ENCODE results near the gene IDH3A.

The IDH3A gene

GRCh38 chr15:78105476-78106241 lies 43.5 kb upstream of the IDH3A start:
- DNase-seq (ENCODE audit: insufficient read length, low spot score) (no peak), FAIRE-seq (peak; percentile 69)

GRCh38 chr15:78107471-78107870 lies 41.7 kb upstream of the IDH3A start:
- FAIRE-seq = no peak
- TF ChIP-seq PAX5 (IDR thresholded peaks at IDR 0.05; ENCODE audit: insufficient read depth, low read length, severe bottlenecking) = no peak
- no peak for TF ChIP-seq SPI1 (IDR thresholded peaks at IDR 0.05; ENCODE audit: low read depth, low read length)
- TF ChIP-seq POU2F2 (IDR thresholded peaks at IDR 0.05; ENCODE audit: low read depth, low read length) = no peak
- no peak for TF ChIP-seq POLR2A (IDR thresholded peaks at IDR 0.05; ENCODE audit: low read depth, low read length)
- TF ChIP-seq POLR2AphosphoS5 (IDR thresholded peaks at IDR 0.05; ENCODE audit: low read depth, low read length) = no peak
- no peak for TF ChIP-seq TAF1 (IDR thresholded peaks at IDR 0.05; ENCODE audit: low read depth, low read length)
- DNase-seq (ENCODE audit: insufficient read length, low spot score) = no peak

More at GRCh38 chr15:78105476-78106241, 43.5 kb upstream of the IDH3A start:
- TF ChIP-seq POLR2A (IDR thresholded peaks at IDR 0.05; ENCODE audit: low read depth, low read length) (no peak), TAF1 (IDR thresholded peaks at IDR 0.05; ENCODE audit: low read depth, low read length) (no peak), POLR2AphosphoS5 (IDR thresholded peaks at IDR 0.05; ENCODE audit: low read depth, low read length) (no peak), SPI1 (IDR thresholded peaks at IDR 0.05; ENCODE audit: low read depth, low read length) (no peak), POU2F2 (IDR thresholded peaks at IDR 0.05; ENCODE audit: low read depth, low read length) (no peak), PAX5 (IDR thresholded peaks at IDR 0.05; ENCODE audit: insufficient read depth, low read length, severe bottlenecking) (no peak)

DNA sequence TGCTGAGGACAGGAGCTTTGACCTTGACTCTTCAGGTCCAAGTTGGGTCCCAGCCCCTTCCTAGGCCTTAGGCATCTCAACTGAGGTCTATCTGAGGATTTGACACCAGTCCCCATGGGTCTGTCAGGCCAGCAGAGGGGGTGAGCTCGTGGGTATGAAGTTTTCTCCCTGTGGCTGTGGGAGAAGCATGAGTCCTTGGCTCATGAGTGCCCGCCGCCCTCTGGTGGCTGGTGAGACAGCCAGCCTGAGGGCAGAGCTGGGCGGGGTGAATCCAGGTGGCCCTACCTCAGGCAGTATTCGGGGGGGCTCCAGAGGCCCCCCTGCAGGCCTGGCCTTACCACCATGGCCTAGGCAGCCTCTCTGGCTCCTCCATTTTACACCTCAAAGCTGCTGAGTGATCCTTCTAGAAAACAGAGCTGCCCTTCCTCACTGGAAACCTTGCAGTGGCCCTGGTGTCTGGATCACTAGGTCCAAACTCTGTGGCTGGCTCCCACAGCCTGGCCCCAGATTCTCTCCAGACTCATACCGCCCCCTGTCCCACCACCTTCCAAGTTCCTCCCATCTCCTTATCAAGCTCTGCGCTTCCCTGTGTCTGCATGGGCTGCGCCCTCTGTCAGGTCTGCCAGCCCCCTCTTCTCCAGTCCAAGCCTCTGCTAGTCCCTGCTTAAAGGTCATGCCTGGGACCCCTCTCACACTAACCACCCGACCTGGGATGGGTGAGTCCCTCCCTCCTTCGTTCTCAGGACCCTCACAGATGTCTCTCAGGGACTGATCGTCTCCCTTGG lies 40.7 kb upstream of the IDH3A start:
- peak; percentile 86 for FAIRE-seq
- TF ChIP-seq PAX5 (IDR thresholded peaks at IDR 0.05; ENCODE audit: insufficient read depth, low read length, severe bottlenecking) (no peak), POLR2A (IDR thresholded peaks at IDR 0.05; ENCODE audit: low read depth, low read length) (no peak), POU2F2 (IDR thresholded peaks at IDR 0.05; ENCODE audit: low read depth, low read length) (no peak), SPI1 (IDR thresholded peaks at IDR 0.05; ENCODE audit: low read depth, low read length) (no peak), TAF1 (IDR thresholded peaks at IDR 0.05; ENCODE audit: low read depth, low read length) (no peak), POLR2AphosphoS5 (IDR thresholded peaks at IDR 0.05; ENCODE audit: low read depth, low read length) (no peak)
- peak; percentile 66 for DNase-seq (ENCODE audit: insufficient read length, low spot score)

DNA sequence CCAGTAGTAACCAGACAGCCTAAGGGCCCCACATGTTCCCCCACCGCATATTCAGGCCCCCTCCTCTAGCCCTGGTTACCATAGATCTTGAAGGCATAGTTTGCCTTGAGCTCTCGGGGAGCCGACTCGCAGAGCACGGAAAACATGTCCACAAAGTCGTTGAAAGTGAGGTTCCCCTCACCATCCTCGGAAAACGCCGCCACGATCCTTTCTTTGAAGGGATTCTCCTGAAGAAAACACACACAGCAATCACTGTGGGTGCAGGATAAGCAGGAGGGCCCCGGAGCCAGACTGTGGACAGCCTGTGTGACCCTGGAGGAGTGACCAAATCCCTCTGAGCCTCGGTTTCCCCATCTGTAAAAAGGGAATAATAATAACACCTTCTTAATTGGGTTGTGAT lies 40.0 kb upstream of the IDH3A start:
- DNase-seq (ENCODE audit: insufficient read length, low spot score) = no peak
- no peak for FAIRE-seq
- no peak for TF ChIP-seq PAX5 (IDR thresholded peaks at IDR 0.05; ENCODE audit: insufficient read depth, low read length, severe bottlenecking)
- TF ChIP-seq POU2F2 (IDR thresholded peaks at IDR 0.05; ENCODE audit: low read depth, low read length) = no peak
- no peak for TF ChIP-seq POLR2A (IDR thresholded peaks at IDR 0.05; ENCODE audit: low read depth, low read length)
- TF ChIP-seq POLR2AphosphoS5 (IDR thresholded peaks at IDR 0.05; ENCODE audit: low read depth, low read length) = no peak
- TF ChIP-seq TAF1 (IDR thresholded peaks at IDR 0.05; ENCODE audit: low read depth, low read length) = no peak
- TF ChIP-seq SPI1 (IDR thresholded peaks at IDR 0.05; ENCODE audit: low read depth, low read length) = no peak

DNA sequence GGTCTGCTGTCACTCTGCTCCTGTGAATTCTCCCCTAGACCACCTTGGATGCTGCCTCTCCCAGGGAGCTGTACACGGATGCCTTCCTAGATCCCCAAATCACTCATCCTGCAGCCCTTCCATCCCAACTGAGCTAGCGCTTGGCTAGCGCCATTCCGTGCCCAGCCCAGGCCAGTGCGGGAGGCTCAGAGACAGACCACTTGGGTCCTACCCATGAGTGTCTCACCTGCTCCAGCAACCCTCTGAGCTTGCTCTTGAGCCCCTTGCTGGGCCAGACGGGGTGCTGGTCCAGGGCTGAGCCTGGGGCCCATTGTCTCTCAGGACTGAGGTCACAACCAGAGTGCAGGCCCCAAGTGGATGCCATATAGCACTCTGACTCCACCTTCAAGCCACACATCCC lies 39.1 kb upstream of the IDH3A start:
- FAIRE-seq (no peak), DNase-seq (ENCODE audit: insufficient read length, low spot score) (no peak)
- TF ChIP-seq SPI1 (IDR thresholded peaks at IDR 0.05; ENCODE audit: low read depth, low read length) = no peak
- TF ChIP-seq POLR2A (IDR thresholded peaks at IDR 0.05; ENCODE audit: low read depth, low read length) = no peak
- no peak for TF ChIP-seq PAX5 (IDR thresholded peaks at IDR 0.05; ENCODE audit: insufficient read depth, low read length, severe bottlenecking)
- no peak for TF ChIP-seq TAF1 (IDR thresholded peaks at IDR 0.05; ENCODE audit: low read depth, low read length)
- TF ChIP-seq POU2F2 (IDR thresholded peaks at IDR 0.05; ENCODE audit: low read depth, low read length) = no peak
- TF ChIP-seq POLR2AphosphoS5 (IDR thresholded peaks at IDR 0.05; ENCODE audit: low read depth, low read length) = no peak

- no peak for DNase-seq (ENCODE audit: insufficient read length, low spot score)
- TF ChIP-seq POLR2AphosphoS5 (IDR thresholded peaks at IDR 0.05; ENCODE audit: low read depth, low read length) = no peak
- no peak for TF ChIP-seq POU2F2 (IDR thresholded peaks at IDR 0.05; ENCODE audit: low read depth, low read length)
- no peak for TF ChIP-seq PAX5 (IDR thresholded peaks at IDR 0.05; ENCODE audit: insufficient read depth, low read length, severe bottlenecking)
- TF ChIP-seq POLR2A (IDR thresholded peaks at IDR 0.05; ENCODE audit: low read depth, low read length) = no peak
- no peak for TF ChIP-seq SPI1 (IDR thresholded peaks at IDR 0.05; ENCODE audit: low read depth, low read length)
- no peak for TF ChIP-seq TAF1 (IDR thresholded peaks at IDR 0.05; ENCODE audit: low read depth, low read length)
- no peak for FAIRE-seq
Observed at GRCh38 chr15:78110916-78111475, 38.2 kb upstream of the IDH3A start.

DNA sequence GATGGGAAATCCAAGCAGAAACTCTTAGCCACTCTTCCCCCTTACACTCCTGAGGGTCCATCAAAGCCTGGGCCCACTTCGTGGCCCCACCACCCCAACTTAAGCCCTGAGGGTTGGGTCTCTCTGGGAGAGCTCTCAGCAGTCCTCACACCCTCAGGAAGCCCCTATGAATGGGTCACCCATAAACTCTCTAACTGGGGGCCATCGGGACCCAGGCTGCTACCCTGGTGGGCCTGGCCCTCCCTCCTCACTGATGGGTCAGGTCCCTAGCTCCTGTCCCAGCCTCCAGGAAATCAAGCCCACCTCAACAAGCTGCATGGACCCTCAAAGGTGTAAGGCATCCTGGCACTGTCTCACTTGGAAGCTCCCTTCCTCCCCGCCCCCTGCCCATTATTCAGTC lies 37.4 kb upstream of the IDH3A start:
- DNase-seq (ENCODE audit: insufficient read length, low spot score) = no peak
- no peak for FAIRE-seq
- TF ChIP-seq POLR2AphosphoS5 (IDR thresholded peaks at IDR 0.05; ENCODE audit: low read depth, low read length) (no peak), POU2F2 (IDR thresholded peaks at IDR 0.05; ENCODE audit: low read depth, low read length) (no peak), POLR2A (IDR thresholded peaks at IDR 0.05; ENCODE audit: low read depth, low read length) (no peak), TAF1 (IDR thresholded peaks at IDR 0.05; ENCODE audit: low read depth, low read length) (no peak), PAX5 (IDR thresholded peaks at IDR 0.05; ENCODE audit: insufficient read depth, low read length, severe bottlenecking) (no peak), SPI1 (IDR thresholded peaks at IDR 0.05; ENCODE audit: low read depth, low read length) (no peak)

DNA sequence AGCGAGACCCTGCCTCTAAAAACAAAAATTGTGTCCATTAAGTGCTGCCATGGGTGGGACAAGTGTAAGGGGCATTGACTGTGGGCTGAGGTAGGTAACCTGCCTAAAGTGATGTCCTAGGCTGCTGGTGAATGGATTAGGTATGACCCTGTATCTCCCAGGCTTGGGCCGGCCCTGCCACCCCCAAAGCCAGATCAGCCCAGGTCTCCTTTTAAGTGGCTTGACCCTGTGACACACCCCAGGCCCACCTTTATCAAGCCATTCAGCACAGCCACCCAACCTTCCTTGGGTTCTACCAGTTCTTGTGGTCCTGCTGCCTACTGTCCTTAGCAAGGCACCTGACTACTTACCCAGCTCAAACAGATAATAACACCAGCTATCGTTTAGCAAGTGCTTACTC lies 36.6 kb upstream of the IDH3A start:
- no peak for TF ChIP-seq POU2F2 (IDR thresholded peaks at IDR 0.05; ENCODE audit: low read depth, low read length)
- TF ChIP-seq POLR2A (IDR thresholded peaks at IDR 0.05; ENCODE audit: low read depth, low read length) = no peak
- no peak for TF ChIP-seq SPI1 (IDR thresholded peaks at IDR 0.05; ENCODE audit: low read depth, low read length)
- no peak for FAIRE-seq
- no peak for DNase-seq (ENCODE audit: insufficient read length, low spot score)

GRCh38 chr15:78120523-78120922 lies 28.6 kb upstream of the IDH3A start:
- no peak for FAIRE-seq
- TF ChIP-seq PAX5 (IDR thresholded peaks at IDR 0.05; ENCODE audit: insufficient read depth, low read length, severe bottlenecking) = no peak
- no peak for TF ChIP-seq TAF1 (IDR thresholded peaks at IDR 0.05; ENCODE audit: low read depth, low read length)
- no peak for TF ChIP-seq POLR2A (IDR thresholded peaks at IDR 0.05; ENCODE audit: low read depth, low read length)
- no peak for TF ChIP-seq SPI1 (IDR thresholded peaks at IDR 0.05; ENCODE audit: low read depth, low read length)
- TF ChIP-seq POLR2AphosphoS5 (IDR thresholded peaks at IDR 0.05; ENCODE audit: low read depth, low read length) = no peak
- TF ChIP-seq POU2F2 (IDR thresholded peaks at IDR 0.05; ENCODE audit: low read depth, low read length) = no peak
- no peak for DNase-seq (ENCODE audit: insufficient read length, low spot score)
